ENCODE results near the gene FAHD1.

Gene FAHD1

GRCh38 chr16:1826691-1827573 is at the start of gene FAHD1, which contains the start of gene HAGH:
TSS of gene FAHD1 (plus strand) at chr16:1827206. CDS start at chr16:1827239, 33 bp downstream.
TSS of gene HAGH (minus strand) at chr16:1826825. CDS start at chr16:1826787, 38 bp downstream.
- peak; percentile 86 to 89 for DNase-seq

- no peak for DNase-seq
Measured at GRCh38 chr16:1777375-1778199, 49.4 kb upstream of the FAHD1 start.

GRCh38 chr16:1778200-1779179 is 48.5 kb upstream of the FAHD1 start:
- no peak for DNase-seq

- no peak for DNase-seq
Measured at GRCh38 chr16:1779234-1779701, 47.7 kb upstream of the FAHD1 start.

- no peak for DNase-seq
Measured at GRCh38 chr16:1779741-1780676, 47.0 kb upstream of the FAHD1 start.

- DNase-seq: no peak
Measured at GRCh38 chr16:1780677-1781072, 46.3 kb upstream of the FAHD1 start.

- no peak for DNase-seq
Measured at GRCh38 chr16:1781254-1781653, 45.8 kb upstream of the FAHD1 start.

- DNase-seq: no peak
Measured at GRCh38 chr16:1781758-1782407, 45.1 kb upstream of the FAHD1 start.

GRCh38 chr16:1782408-1783264 is 44.4 kb upstream of the FAHD1 start, which contains the start of the genes NUBP2 and SPSB3:
TSS of gene NUBP2 (plus strand) at chr16:1782960. CDS start at chr16:1783021, 61 bp downstream.
TSS of gene SPSB3 (minus strand) at chr16:1782571. CDS start at chr16:1781483, 1,088 bp downstream.
- peak; percentile 92 to 97 for DNase-seq

- DNase-seq: peak in 1 of 2 donors; percentile 1
Measured at GRCh38 chr16:1784977-1785845, 41.8 kb upstream of the FAHD1 start.

- no peak for DNase-seq
Measured at GRCh38 chr16:1785846-1786170, 41.2 kb upstream of the FAHD1 start.

GRCh38 chr16:1786242-1787055 is 40.6 kb upstream of the FAHD1 start:
- DNase-seq: no peak

- no peak for DNase-seq
Measured at GRCh38 chr16:1787056-1787321, 40.0 kb upstream of the FAHD1 start.

GRCh38 chr16:1787322-1788094 is 39.5 kb upstream of the FAHD1 start:
- peak in 1 of 2 donors; percentile 0 for DNase-seq

- no peak for DNase-seq
Measured at GRCh38 chr16:1788095-1788707, 38.8 kb upstream of the FAHD1 start.

- no peak for DNase-seq
Measured at GRCh38 chr16:1788708-1789100, 38.3 kb upstream of the FAHD1 start.

GRCh38 chr16:1789643-1790045 is 37.4 kb upstream of the FAHD1 start:
- no peak for DNase-seq
